ENCODE measurements around the gene ZNF620.

Gene ZNF620

GRCh38 chr3:40476478-40477470 is 29.1 kb upstream of the ZNF620 start, which contains the start of gene ZNF619:
Gene ZNF619, plus strand, starts transcription at chr3:40477122. Its CDS starts 858 bp downstream, at chr3:40477980.
- Mint-ChIP-seq H3K4me3 (peak within 1 kb of the TSS; percentile 89), H3K36me3 (ENCODE audit: low read depth) (peaks cover 20% of the 10 kb centered on the region), H3K27ac (peak within 1 kb of the TSS; percentile 87)

GRCh38 chr3:40477666-40478065 is 28.2 kb upstream of the ZNF620 start:
- Mint-ChIP-seq H3K36me3 (ENCODE audit: low read depth) (peaks cover 26% of the 10 kb centered on the region), H3K27ac (peak overlapping the region; percentile 87), H3K4me1 (ENCODE audit: low read depth) (peaks cover 32% of the 10 kb centered on the region), H3K4me3 (peak overlapping the region; percentile 89), H3K9me3 (no peaks in the 10 kb centered on the region), H3K27me3 (ENCODE audit: low read depth) (peaks cover 2% of the 10 kb centered on the region)
- no peak for DNase-seq (ENCODE audit: low spot score)

More at GRCh38 chr3:40476478-40477470, 29.1 kb upstream of the ZNF620 start, which contains the start of gene ZNF619:
- Mint-ChIP-seq H3K9me3 (no peaks in the 10 kb centered on the region), H3K4me1 (ENCODE audit: low read depth) (peaks cover 23% of the 10 kb centered on the region), H3K27me3 (ENCODE audit: low read depth) (peaks cover 2% of the 10 kb centered on the region)
- DNase-seq (ENCODE audit: low spot score) = peak; percentile 52

GRCh38 chr3:40487172-40487571 is 18.7 kb upstream of the ZNF620 start:
- H3K36me3 Mint-ChIP-seq (ENCODE audit: low read depth) = peaks cover 48% of the 10 kb centered on the region
- H3K27ac Mint-ChIP-seq = no peak overlapping the region
- peaks cover 11% of the 10 kb centered on the region for H3K4me1 Mint-ChIP-seq (ENCODE audit: low read depth)
- H3K4me3 Mint-ChIP-seq = no peak overlapping the region
- DNase-seq (ENCODE audit: low spot score) = no peak
- H3K9me3 Mint-ChIP-seq = peaks cover 35% of the 10 kb centered on the region
- no peaks in the 10 kb centered on the region for H3K27me3 Mint-ChIP-seq (ENCODE audit: low read depth)

- H3K36me3 Mint-ChIP-seq (ENCODE audit: low read depth) = peaks cover 28% of the 10 kb centered on the region
- no peak overlapping the region for H3K27ac Mint-ChIP-seq
- H3K4me1 Mint-ChIP-seq (ENCODE audit: low read depth) = no peaks in the 10 kb centered on the region
- no peak overlapping the region for H3K4me3 Mint-ChIP-seq
- DNase-seq (ENCODE audit: low spot score) = no peak
- peaks cover 29% of the 10 kb centered on the region for H3K9me3 Mint-ChIP-seq
- peaks cover 2% of the 10 kb centered on the region for H3K27me3 Mint-ChIP-seq (ENCODE audit: low read depth)
Observed at GRCh38 chr3:40490916-40491315, 14.9 kb upstream of the ZNF620 start.

GRCh38 chr3:40494698-40495097 is 11.1 kb upstream of the ZNF620 start:
- Mint-ChIP-seq H3K36me3 (ENCODE audit: low read depth) (peaks cover 4% of the 10 kb centered on the region), H3K27me3 (ENCODE audit: low read depth) (peaks cover 6% of the 10 kb centered on the region), H3K9me3 (peaks cover 5% of the 10 kb centered on the region), H3K27ac (no peak overlapping the region), H3K4me1 (ENCODE audit: low read depth) (no peaks in the 10 kb centered on the region), H3K4me3 (no peak overlapping the region)
- no peak for DNase-seq (ENCODE audit: low spot score)

GRCh38 chr3:40497288-40497687 is 8.6 kb upstream of the ZNF620 start:
- Mint-ChIP-seq H3K27ac (no peak overlapping the region), H3K4me3 (no peak overlapping the region), H3K9me3 (no peaks in the 10 kb centered on the region), H3K4me1 (ENCODE audit: low read depth) (no peaks in the 10 kb centered on the region), H3K27me3 (ENCODE audit: low read depth) (peaks cover 6% of the 10 kb centered on the region), H3K36me3 (ENCODE audit: low read depth) (peaks cover 1% of the 10 kb centered on the region)
- no peak for DNase-seq (ENCODE audit: low spot score)

- no peak for DNase-seq (ENCODE audit: low spot score)
- Mint-ChIP-seq H3K4me1 (ENCODE audit: low read depth) (no peaks in the 10 kb centered on the region), H3K27ac (no peak overlapping the region), H3K9me3 (no peaks in the 10 kb centered on the region), H3K36me3 (ENCODE audit: low read depth) (peaks cover 1% of the 10 kb centered on the region), H3K4me3 (no peak overlapping the region), H3K27me3 (ENCODE audit: low read depth) (peaks cover 8% of the 10 kb centered on the region)
Observed at GRCh38 chr3:40499952-40500351, 5.9 kb upstream of the ZNF620 start.

- Mint-ChIP-seq H3K4me1 (ENCODE audit: low read depth) (peaks cover 7% of the 10 kb centered on the region), H3K4me3 (no peak overlapping the region), H3K27me3 (ENCODE audit: low read depth) (peaks cover 7% of the 10 kb centered on the region), H3K27ac (no peak overlapping the region), H3K36me3 (ENCODE audit: low read depth) (peaks cover 1% of the 10 kb centered on the region), H3K9me3 (no peaks in the 10 kb centered on the region)
- DNase-seq (ENCODE audit: low spot score) = no peak
Observed at GRCh38 chr3:40502034-40502433, 3.8 kb upstream of the ZNF620 start.

- DNase-seq (ENCODE audit: low spot score) = no peak
- no peaks in the 10 kb centered on the region for H3K9me3 Mint-ChIP-seq
- H3K36me3 Mint-ChIP-seq (ENCODE audit: low read depth) = peaks cover 6% of the 10 kb centered on the region
- H3K4me3 Mint-ChIP-seq = peak overlapping the region; percentile 96
- peak overlapping the region; percentile 41 for H3K27ac Mint-ChIP-seq
- H3K4me1 Mint-ChIP-seq (ENCODE audit: low read depth) = peaks cover 16% of the 10 kb centered on the region
- H3K27me3 Mint-ChIP-seq (ENCODE audit: low read depth) = peaks cover 2% of the 10 kb centered on the region
Observed at GRCh38 chr3:40504636-40505430, 1.0 kb upstream of the ZNF620 start.

GRCh38 chr3:40511031-40511718 is 5.3 kb downstream of the ZNF620 start:
- no peak for DNase-seq (ENCODE audit: low spot score)

GRCh38 chr3:40516201-40516600 is 10.4 kb downstream of the ZNF620 start:
- no peak for DNase-seq (ENCODE audit: low spot score)
- H3K4me1 Mint-ChIP-seq (ENCODE audit: low read depth) = no peaks in the 10 kb centered on the region
- no peaks in the 10 kb centered on the region for H3K27me3 Mint-ChIP-seq (ENCODE audit: low read depth)
- no peaks in the 10 kb centered on the region for H3K9me3 Mint-ChIP-seq
- no peak overlapping the region for H3K4me3 Mint-ChIP-seq
- no peak overlapping the region for H3K27ac Mint-ChIP-seq
- peaks cover 16% of the 10 kb centered on the region for H3K36me3 Mint-ChIP-seq (ENCODE audit: low read depth)

More at GRCh38 chr3:40511031-40511718, 5.3 kb downstream of the ZNF620 start:
- Mint-ChIP-seq H3K4me1 (ENCODE audit: low read depth) (peaks cover 16% of the 10 kb centered on the region), H3K36me3 (ENCODE audit: low read depth) (peaks cover 27% of the 10 kb centered on the region), H3K27me3 (ENCODE audit: low read depth) (no peaks in the 10 kb centered on the region), H3K4me3 (no peak overlapping the region), H3K9me3 (no peaks in the 10 kb centered on the region), H3K27ac (no peak overlapping the region)

GRCh38 chr3:40518067-40518466 is 12.2 kb downstream of the ZNF620 start:
- Mint-ChIP-seq H3K4me3 (no peak overlapping the region), H3K9me3 (no peaks in the 10 kb centered on the region), H3K36me3 (ENCODE audit: low read depth) (peaks cover 14% of the 10 kb centered on the region), H3K4me1 (ENCODE audit: low read depth) (no peaks in the 10 kb centered on the region), H3K27me3 (ENCODE audit: low read depth) (no peaks in the 10 kb centered on the region), H3K27ac (no peak overlapping the region)
- no peak for DNase-seq (ENCODE audit: low spot score)

GRCh38 chr3:40518848-40519247 is 13.0 kb downstream of the ZNF620 start:
- peaks cover 2% of the 10 kb centered on the region for H3K4me1 Mint-ChIP-seq (ENCODE audit: low read depth)
- H3K27me3 Mint-ChIP-seq (ENCODE audit: low read depth) = no peaks in the 10 kb centered on the region
- no peak overlapping the region for H3K4me3 Mint-ChIP-seq
- peaks cover 14% of the 10 kb centered on the region for H3K36me3 Mint-ChIP-seq (ENCODE audit: low read depth)
- no peak for DNase-seq (ENCODE audit: low spot score)
- H3K9me3 Mint-ChIP-seq = no peaks in the 10 kb centered on the region
- no peak overlapping the region for H3K27ac Mint-ChIP-seq

Measured in T-helper 2 cell treated with Interferon-gamma antibody and Interleukin-4, amounts not matched to agents 5 μg/mL and 100 μg/mL, for 36 hours (primary cell).